ENCODE measurements around the gene KCNAB1.
A peak's percentile ranks its signal among the peaks of the same experiment; 100 is the strongest.

KCNAB1 gene

GRCh38 chr3:156465194-156465593, 344.8 kb downstream of the KCNAB1 start:
- no peak for DNase-seq

GRCh38 chr3:156469456-156469855, 349.1 kb downstream of the KCNAB1 start:
- DNase-seq: no peak

DNA sequence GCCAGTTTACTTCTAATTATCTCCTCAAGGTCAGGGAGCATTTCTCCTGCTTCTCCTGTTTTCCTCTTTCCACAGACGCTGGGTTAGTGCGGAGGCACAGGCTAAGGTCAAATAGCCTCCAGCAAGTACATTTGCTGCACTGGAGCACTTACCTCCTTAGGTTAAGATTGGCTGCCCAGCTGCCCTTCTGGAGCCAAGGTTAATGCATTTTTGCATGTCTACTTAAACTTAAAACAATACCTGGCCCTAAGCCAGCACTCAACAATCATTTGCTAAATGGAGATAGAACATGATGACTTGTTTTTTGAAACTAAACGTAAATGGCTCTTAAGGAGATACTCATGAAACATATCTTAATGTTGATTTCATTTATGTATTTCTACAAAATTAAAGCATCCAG, 351.1 kb downstream of the KCNAB1 start:
- DNase-seq: no peak

GRCh38 chr3:156472150-156472549, 351.8 kb downstream of the KCNAB1 start:
- no peak for DNase-seq

- peak; percentile 10 to 11 for DNase-seq
Observed at GRCh38 chr3:156472684-156473083, 352.3 kb downstream of the KCNAB1 start.

- no peak for DNase-seq
Observed at GRCh38 chr3:156473341-156473740, 353.0 kb downstream of the KCNAB1 start.

GRCh38 chr3:156474560-156475389, 354.4 kb downstream of the KCNAB1 start:
- DNase-seq: peak in 1 of 2 experiments; percentile 7

DNA sequence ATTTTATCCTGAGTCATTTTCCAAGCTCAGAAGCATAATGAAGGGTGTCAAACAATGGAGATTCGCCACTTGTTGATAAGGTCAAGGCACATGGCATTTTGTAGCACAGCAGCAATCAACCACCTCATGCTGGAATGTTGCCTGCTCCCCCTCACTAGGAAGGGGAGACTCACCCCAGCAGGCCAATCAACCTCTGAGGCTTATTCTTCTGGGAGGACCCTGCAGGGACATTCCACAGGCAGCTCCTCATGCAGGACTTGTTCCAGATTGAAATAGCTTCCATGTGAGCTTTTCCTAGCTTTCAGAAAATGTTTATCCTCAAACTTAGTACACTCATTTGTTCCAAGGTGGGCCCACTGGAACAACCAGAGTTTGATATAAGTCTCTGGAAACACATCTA, 356.9 kb downstream of the KCNAB1 start:
- no peak for DNase-seq

DNA sequence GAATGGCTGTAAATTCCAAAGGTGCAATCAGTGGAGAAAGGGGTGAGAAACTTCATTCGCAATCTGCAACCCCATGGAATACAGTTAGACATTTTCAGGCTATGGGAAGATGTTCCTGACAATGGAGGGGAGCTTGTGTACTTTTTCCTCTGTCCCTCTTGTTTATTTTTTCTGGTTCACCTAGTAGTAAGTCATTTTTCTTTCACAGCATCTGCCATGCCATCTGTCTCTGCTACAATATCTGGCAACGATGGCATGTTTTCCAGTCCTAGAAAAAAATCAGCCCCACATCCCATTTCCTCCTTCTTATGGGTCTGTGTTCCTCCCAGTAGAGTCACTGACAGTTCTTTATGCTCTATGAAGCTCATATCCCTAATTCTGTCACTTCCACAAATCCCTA, 358.5 kb downstream of the KCNAB1 start:
- no peak for DNase-seq

DNA sequence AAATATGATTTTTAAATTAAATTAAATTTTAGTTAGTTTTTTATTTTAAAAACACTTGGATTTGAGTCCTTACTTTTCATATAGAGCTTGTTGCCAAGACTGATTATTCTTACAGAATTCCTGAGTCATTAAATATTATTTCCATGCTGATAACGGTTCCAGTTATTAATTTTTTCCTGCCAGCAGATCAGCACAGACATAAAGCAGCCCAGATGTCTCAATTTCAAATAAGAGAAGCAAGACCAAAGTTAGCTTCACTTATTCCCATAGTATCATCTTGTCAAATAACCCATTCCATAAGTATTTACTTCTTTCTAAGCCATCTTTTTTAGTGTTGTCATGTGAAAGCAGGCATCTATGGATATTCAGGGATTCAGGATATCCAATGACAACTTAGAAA, 359.2 kb downstream of the KCNAB1 start:
- no peak for DNase-seq

DNA sequence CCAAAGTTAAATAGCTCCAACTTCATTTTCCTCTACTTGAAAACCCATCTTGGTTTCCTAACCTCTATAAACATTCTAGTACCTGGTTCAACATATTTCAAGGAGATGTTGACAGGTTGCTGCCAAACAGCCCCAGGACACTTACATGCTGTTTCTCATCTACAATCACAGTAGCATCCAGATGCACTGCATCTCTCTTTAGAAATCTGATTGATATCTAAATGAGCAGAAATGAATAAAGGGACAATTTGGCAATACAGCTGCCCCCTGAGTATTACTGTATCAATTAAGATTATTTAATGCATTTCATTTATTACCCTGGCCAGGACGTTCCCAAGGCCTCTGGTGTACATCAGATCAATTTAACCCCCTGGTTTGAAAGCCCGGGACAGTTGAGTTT, 360.6 kb downstream of the KCNAB1 start:
- no peak for DNase-seq

- DNase-seq: no peak
Observed at GRCh38 chr3:156483002-156483401, 362.6 kb downstream of the KCNAB1 start.

- DNase-seq: no peak
Observed at GRCh38 chr3:156483426-156483825, 363.0 kb downstream of the KCNAB1 start.

DNA sequence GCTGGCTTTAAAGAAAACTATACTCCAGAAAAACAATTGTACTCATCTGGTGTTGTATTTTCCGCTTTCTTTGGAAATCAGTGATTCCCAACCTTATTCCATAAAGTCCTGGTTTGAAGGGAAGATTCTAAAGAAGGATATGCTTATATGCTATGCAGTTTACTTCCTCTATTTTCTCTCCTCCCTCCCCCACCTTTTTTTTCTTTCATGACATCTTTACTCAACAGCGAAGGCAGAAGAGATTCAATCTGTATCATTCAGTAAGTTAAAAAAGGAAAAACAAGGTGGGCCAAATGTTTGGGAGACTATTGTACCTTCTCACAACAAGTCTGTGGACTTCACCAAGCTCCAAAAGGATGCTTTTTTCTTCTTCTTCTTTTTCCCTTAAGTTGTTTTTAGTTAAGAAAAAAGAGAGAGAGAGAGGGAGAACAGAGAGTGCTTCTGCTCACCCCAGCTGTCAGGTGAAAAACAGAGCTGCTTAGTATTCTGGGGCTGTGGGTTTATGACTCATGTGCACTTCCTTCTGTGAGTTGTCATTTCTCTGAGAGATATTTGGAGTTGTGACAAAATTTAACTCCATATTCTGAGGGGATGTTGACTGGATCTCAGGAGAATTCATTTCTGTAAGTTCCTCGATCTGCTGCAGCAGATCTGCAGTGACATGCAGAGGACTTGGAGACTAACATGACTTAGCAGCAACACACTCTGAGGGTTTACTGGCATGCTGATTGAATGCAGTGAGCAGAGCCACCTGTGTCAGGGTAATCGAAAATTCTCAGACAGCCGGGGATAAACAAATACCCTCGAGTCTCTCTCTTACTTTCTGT, 363.8 kb downstream of the KCNAB1 start:
- peak in 1 of 2 experiments; percentile 19 for DNase-seq

GRCh38 chr3:156488767-156489166, 368.4 kb downstream of the KCNAB1 start:
- no peak for DNase-seq

DNA sequence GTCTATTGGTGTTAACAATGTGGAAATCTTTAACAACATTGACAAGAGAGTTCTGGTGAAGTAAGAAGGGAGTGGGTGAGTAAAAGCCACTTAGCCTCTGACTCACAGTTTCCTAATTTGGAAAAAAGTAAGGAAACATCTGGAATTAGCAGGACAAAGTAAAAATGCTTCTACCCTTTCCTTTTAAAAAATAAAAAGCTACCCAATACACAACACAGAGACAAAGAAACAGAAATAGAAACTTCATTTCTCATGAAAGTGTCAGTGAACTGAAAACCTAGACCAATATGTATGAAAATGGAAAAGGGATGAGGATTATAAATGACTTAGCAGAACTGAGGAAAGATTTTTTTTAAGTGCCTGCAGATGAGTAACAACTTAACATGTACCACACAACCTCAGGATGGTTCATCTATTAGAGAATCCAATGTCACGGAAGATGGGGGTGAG, 369.1 kb downstream of the KCNAB1 start:
- no peak for DNase-seq

- DNase-seq: no peak
Observed at GRCh38 chr3:156491192-156491591, 370.8 kb downstream of the KCNAB1 start.

DNA sequence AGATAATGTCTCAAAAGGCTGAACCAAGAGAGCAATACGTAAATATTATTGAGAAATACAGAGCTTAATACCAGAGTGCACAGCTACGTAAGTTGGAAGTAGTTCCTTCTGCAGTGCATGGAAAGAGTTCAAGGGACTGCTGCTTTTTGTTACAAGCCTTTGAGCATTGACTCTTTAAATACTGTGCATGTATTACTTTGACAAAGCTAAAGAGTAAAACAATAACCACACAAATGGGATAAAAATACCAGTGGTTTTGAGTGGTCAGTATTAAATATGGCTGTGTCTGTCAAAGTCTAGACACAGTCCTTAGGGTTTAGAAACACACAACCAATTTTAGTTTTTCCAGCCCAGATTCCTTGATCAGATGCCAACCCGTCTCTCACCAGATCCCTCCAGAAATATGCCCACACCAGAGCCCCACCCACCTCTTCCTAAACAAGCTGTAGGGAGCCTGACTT, 372.5 kb downstream of the KCNAB1 start:
- no peak for DNase-seq

- DNase-seq: no peak
Observed at GRCh38 chr3:156493887-156494286, 373.5 kb downstream of the KCNAB1 start.

DNA sequence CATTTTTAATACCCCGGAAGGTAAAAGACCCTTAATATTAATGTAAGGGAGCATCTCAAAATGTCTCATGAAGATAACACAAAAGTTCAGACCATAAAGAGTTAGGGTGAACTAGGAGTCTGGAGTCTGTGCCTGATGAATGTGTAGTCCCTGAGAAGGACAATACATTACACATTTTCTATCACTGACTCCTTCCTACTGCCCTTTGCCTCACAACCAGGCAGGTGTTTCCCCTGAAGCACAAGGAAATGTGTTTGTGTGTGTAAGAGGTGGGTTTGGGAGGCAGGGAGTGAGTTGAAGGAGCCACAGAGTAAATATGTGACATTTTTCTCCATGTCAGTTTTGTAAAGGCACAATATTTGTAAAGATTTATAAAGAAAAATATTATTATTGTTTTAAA, 375.4 kb downstream of the KCNAB1 start:
- no peak for DNase-seq

DNA sequence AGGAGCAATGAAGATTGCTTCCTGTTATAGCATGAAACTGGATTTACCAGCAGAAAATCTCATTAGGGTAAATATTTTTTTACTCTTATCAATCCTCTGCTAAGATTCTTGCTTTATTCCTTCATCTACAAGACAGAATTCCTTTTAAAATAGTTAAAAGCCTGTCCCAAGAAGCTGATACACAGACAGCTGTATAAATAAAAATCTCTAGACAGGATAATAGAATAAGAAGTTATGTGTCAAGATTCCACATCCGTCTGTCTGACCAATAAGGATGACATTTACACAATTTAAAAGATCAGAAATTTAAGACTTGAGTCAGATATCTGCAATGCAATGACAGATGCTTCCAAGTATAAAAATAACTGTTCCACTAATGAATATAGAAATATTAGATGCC, 376.9 kb downstream of the KCNAB1 start:
- no peak for DNase-seq

- DNase-seq: no peak
Observed at GRCh38 chr3:156498307-156498706, 377.9 kb downstream of the KCNAB1 start.

- no peak for DNase-seq
Observed at GRCh38 chr3:156507285-156507684, 386.9 kb downstream of the KCNAB1 start.

Measured in SHP77 (cell line).